Measurements from ENCODE around the gene ABCA4. TPM values are rescaled to one million over a fixed set of nuclear protein-coding genes. Genes with fewer than 3 reads are reported as not detected.
A peak's percentile ranks its signal among the peaks of the same experiment; 100 is the strongest.

The ABCA4 gene
- total RNA-seq, 1 donor from 2014 or later: 6.0 TPM

GRCh38 chr1:94070865-94071264 lies 50.1 kb downstream of the ABCA4 start:
- DNase-seq (ENCODE audit: extremely low spot score, unreplicated experiment): no peak
- no peak for TF ChIP-seq CTCF (IDR thresholded peaks at IDR 0.05)
- Mint-ChIP-seq H3K4me1 (ENCODE audit: unreplicated experiment) (peaks cover 53% of the 10 kb centered on the region), H3K4me3 (ENCODE audit: unreplicated experiment) (no peak overlapping the region), H3K9me3 (ENCODE audit: unreplicated experiment) (no peaks in the 10 kb centered on the region), H3K27ac (ENCODE audit: unreplicated experiment) (peak overlapping the region; percentile 89), H3K36me3 (ENCODE audit: unreplicated experiment) (no peaks in the 10 kb centered on the region), H3K27me3 (ENCODE audit: unreplicated experiment) (no peaks in the 10 kb centered on the region)

GRCh38 chr1:94069919-94070285 lies 51.0 kb downstream of the ABCA4 start:
- Mint-ChIP-seq H3K4me1 (ENCODE audit: unreplicated experiment) (peaks cover 53% of the 10 kb centered on the region), H3K9me3 (ENCODE audit: unreplicated experiment) (no peaks in the 10 kb centered on the region), H3K36me3 (ENCODE audit: unreplicated experiment) (no peaks in the 10 kb centered on the region), H3K27ac (ENCODE audit: unreplicated experiment) (peak overlapping the region; percentile 89), H3K4me3 (ENCODE audit: unreplicated experiment) (no peak overlapping the region), H3K27me3 (ENCODE audit: unreplicated experiment) (no peaks in the 10 kb centered on the region)
- no peak for TF ChIP-seq CTCF (IDR thresholded peaks at IDR 0.05)
- DNase-seq (ENCODE audit: extremely low spot score, unreplicated experiment): no peak

- Mint-ChIP-seq H3K4me1 (ENCODE audit: unreplicated experiment) (peaks cover 58% of the 10 kb centered on the region), H3K4me3 (ENCODE audit: unreplicated experiment) (no peak overlapping the region), H3K27me3 (ENCODE audit: unreplicated experiment) (no peaks in the 10 kb centered on the region), H3K27ac (ENCODE audit: unreplicated experiment) (peak overlapping the region; percentile 89), H3K36me3 (ENCODE audit: unreplicated experiment) (no peaks in the 10 kb centered on the region), H3K9me3 (ENCODE audit: unreplicated experiment) (no peaks in the 10 kb centered on the region)
- DNase-seq (ENCODE audit: extremely low spot score, unreplicated experiment): no peak
- no peak for TF ChIP-seq CTCF (IDR thresholded peaks at IDR 0.05)
Observed at GRCh38 chr1:94068999-94069918, 51.7 kb downstream of the ABCA4 start.

- Mint-ChIP-seq H3K36me3 (ENCODE audit: unreplicated experiment) (no peaks in the 10 kb centered on the region), H3K9me3 (ENCODE audit: unreplicated experiment) (no peaks in the 10 kb centered on the region), H3K27ac (ENCODE audit: unreplicated experiment) (peak overlapping the region; percentile 89), H3K4me1 (ENCODE audit: unreplicated experiment) (peaks cover 67% of the 10 kb centered on the region), H3K27me3 (ENCODE audit: unreplicated experiment) (no peaks in the 10 kb centered on the region), H3K4me3 (ENCODE audit: unreplicated experiment) (no peak overlapping the region)
- TF ChIP-seq CTCF (IDR thresholded peaks at IDR 0.05): no peak
- DNase-seq (ENCODE audit: extremely low spot score, unreplicated experiment): no peak
Observed at GRCh38 chr1:94068096-94068998, 52.6 kb downstream of the ABCA4 start.

- Mint-ChIP-seq H3K4me3 (ENCODE audit: unreplicated experiment) (no peak overlapping the region), H3K9me3 (ENCODE audit: unreplicated experiment) (no peaks in the 10 kb centered on the region), H3K27me3 (ENCODE audit: unreplicated experiment) (no peaks in the 10 kb centered on the region), H3K27ac (ENCODE audit: unreplicated experiment) (peak overlapping the region; percentile 16), H3K36me3 (ENCODE audit: unreplicated experiment) (no peaks in the 10 kb centered on the region), H3K4me1 (ENCODE audit: unreplicated experiment) (peaks cover 66% of the 10 kb centered on the region)
- no peak for DNase-seq (ENCODE audit: extremely low spot score, unreplicated experiment)
- no peak for TF ChIP-seq CTCF (IDR thresholded peaks at IDR 0.05)
Observed at GRCh38 chr1:94067196-94067595, 53.8 kb downstream of the ABCA4 start.

Data from osteocyte (in vitro differentiated cells).